ENCODE measurements around the gene MOV10.

MOV10 gene

GRCh38 chr1:112715264-112716053 lies 41.0 kb downstream of the MOV10 start, which contains the start of gene PPM1J (continued):
- no peak for TF ChIP-seq ZNF692 (tag by site-specific recombination; IDR thresholded peaks at IDR 0.05)
- no peak for TF ChIP-seq ZBTB26 (tag by site-specific recombination; optimal IDR thresholded peaks at IDR 0.05)
- TF ChIP-seq PBX3 (CRISPR knock-in tag; IDR thresholded peaks at IDR 0.05), result no peak
- TF ChIP-seq KLF16 (tag by site-specific recombination; IDR thresholded peaks at IDR 0.05), result peak; percentile 34; the same call in 1 of the 2 replicates
- TF ChIP-seq ZNF311 (tag by site-specific recombination; IDR thresholded peaks at IDR 0.05; ENCODE audit: borderline replicate concordance), result no peak
- TF ChIP-seq KLF1 (tag by site-specific recombination; IDR thresholded peaks at IDR 0.05), result peak; percentile 45
- TF ChIP-seq ZNF610 (tag by site-specific recombination; IDR thresholded peaks at IDR 0.05; ENCODE audit: borderline replicate concordance), result no peak
- TF ChIP-seq ZNF416 (tag by site-specific recombination; IDR thresholded peaks at IDR 0.05), result no peak
- TF ChIP-seq ZNF549 (tag by site-specific recombination; IDR thresholded peaks at IDR 0.05), result no peak
- TF ChIP-seq KLF8 (tag by site-specific recombination; IDR thresholded peaks at IDR 0.05), result peak; percentile 79
- TF ChIP-seq ZNF658 (tag by site-specific recombination; IDR thresholded peaks at IDR 0.05), result no peak
- TF ChIP-seq EGR2 (tag by site-specific recombination; IDR thresholded peaks at IDR 0.05; ENCODE audit: low read depth), result peak; percentile 42
- TF ChIP-seq GLI4 (tag by site-specific recombination; IDR thresholded peaks at IDR 0.05), result no peak
- no peak for TF ChIP-seq ZNF155 (tag by site-specific recombination; IDR thresholded peaks at IDR 0.05)
- no peak for TF ChIP-seq SCRT1 (tag by site-specific recombination; IDR thresholded peaks at IDR 0.05; ENCODE audit: borderline replicate concordance)
- TF ChIP-seq SP2 (tag by site-specific recombination; IDR thresholded peaks at IDR 0.05), result peak; percentile 92
- TF ChIP-seq ZNF830 (tag by site-specific recombination; IDR thresholded peaks at IDR 0.05; ENCODE audit: low read depth), result no peak
- no peak for TF ChIP-seq ZFP41 (tag by site-specific recombination; IDR thresholded peaks at IDR 0.05; ENCODE audit: borderline replicate concordance)
- TF ChIP-seq PRDM4 (tag by site-specific recombination; IDR thresholded peaks at IDR 0.05), result no peak
- TF ChIP-seq ZNF266 (tag by site-specific recombination; IDR thresholded peaks at IDR 0.05; ENCODE audit: low read depth), result no peak
- no peak for TF ChIP-seq MZF1 (tag by site-specific recombination; IDR thresholded peaks at IDR 0.05; ENCODE audit: borderline replicate concordance)
- no peak for TF ChIP-seq ZNF423 (tag by site-specific recombination; IDR thresholded peaks at IDR 0.05)
- TF ChIP-seq KLF10 (tag by site-specific recombination; IDR thresholded peaks at IDR 0.05), result peak; percentile 82; the same call in 1 of the 2 replicates
- TF ChIP-seq ZNF280D (tag by site-specific recombination; IDR thresholded peaks at IDR 0.05), result no peak
- TF ChIP-seq ZNF404 (tag by site-specific recombination; IDR thresholded peaks at IDR 0.05), result no peak
- no peak for TF ChIP-seq KLF17 (tag by site-specific recombination; IDR thresholded peaks at IDR 0.05)
- no peak for TF ChIP-seq ZNF544 (tag by site-specific recombination; IDR thresholded peaks at IDR 0.05)
- no peak for TF ChIP-seq ZNF341 (tag by site-specific recombination; IDR thresholded peaks at IDR 0.05; ENCODE audit: low read depth)
- TF ChIP-seq BCL11B (tag by site-specific recombination; IDR thresholded peaks at IDR 0.05; ENCODE audit: low read depth), result no peak
- no peak for TF ChIP-seq ZNF239 (tag by site-specific recombination; IDR thresholded peaks at IDR 0.05)
